Measurements from ENCODE around the gene MNT.

DNA sequence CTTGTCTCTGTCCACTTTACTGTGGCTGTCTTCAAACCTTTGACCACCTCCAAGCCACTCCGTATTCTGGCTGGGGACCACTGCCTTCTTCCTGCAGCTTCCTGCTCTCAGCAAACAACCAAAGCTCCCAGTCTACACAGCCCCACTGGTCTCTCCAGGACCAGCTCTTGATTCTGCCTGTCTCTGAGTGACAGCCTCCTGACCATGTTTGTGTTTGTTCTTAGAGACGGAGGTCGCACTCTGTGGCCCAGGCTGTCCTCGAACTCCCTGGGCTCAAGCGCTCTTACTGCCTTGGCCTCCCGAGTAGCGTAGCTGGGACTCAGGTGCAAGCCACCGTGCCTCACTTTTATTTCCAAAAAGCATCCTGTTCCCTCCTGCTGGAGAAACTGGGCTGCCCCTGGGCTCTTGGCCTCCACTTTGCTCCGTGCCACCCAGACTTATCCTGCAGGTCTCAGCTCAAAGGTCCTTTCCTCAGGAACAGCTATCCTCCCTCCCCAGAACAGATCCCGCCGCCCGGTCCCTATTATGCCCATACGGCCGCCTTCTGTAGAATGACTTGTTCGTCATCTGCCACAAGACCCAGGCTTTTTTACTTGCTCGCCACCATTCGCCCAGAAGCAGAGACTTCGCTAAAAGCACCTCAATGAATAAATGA lies 9.1 kb downstream of the MNT start:
- TF ChIP-seq, protein P1, sequence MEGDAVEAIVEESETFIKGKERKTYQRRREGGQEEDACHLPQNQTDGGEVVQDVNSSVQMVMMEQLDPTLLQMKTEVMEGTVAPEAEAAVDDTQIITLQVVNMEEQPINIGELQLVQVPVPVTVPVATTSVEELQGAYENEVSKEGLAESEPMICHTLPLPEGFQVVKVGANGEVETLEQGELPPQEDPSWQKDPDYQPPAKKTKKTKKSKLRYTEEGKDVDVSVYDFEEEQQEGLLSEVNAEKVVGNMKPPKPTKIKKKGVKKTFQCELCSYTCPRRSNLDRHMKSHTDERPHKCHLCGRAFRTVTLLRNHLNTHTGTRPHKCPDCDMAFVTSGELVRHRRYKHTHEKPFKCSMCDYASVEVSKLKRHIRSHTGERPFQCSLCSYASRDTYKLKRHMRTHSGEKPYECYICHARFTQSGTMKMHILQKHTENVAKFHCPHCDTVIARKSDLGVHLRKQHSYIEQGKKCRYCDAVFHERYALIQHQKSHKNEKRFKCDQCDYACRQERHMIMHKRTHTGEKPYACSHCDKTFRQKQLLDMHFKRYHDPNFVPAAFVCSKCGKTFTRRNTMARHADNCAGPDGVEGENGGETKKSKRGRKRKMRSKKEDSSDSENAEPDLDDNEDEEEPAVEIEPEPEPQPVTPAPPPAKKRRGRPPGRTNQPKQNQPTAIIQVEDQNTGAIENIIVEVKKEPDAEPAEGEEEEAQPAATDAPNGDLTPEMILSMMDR (IDR thresholded peaks at IDR 0.05), result no peak
- no peak for TF ChIP-seq POLR2A (IDR thresholded peaks at IDR 0.05)
